ENCODE results near the gene OSBPL3.

Gene OSBPL3

GRCh38 chr7:24967696-24968095, 12.3 kb downstream of the OSBPL3 start:
- Histone ChIP-seq H4K20me1 (ENCODE audit: insufficient read depth, low read length) (no peaks in the 10 kb centered on the region), H3K4me2 (ENCODE audit: low read depth, low read length) (peak overlapping the region; percentile 27; the same call in 1 of the 2 replicates), H3K27me3 (replicated peaks; ENCODE audit: insufficient read depth, low read length) (no peaks in the 10 kb centered on the region), H3F3A (ENCODE audit: insufficient read depth, low read length) (peaks cover 44% of the 10 kb centered on the region), H3K9ac (ENCODE audit: low read length) (no peak overlapping the region), H3K9me3 (replicated peaks; ENCODE audit: insufficient read depth, low read length) (no peaks in the 10 kb centered on the region), H3K4me1 (ENCODE audit: low read length) (peaks cover 55% of the 10 kb centered on the region), H3K9me2 (replicated peaks; ENCODE audit: insufficient read depth, low read length) (no peaks in the 10 kb centered on the region), H3K4me3 (ENCODE audit: low read length) (no peak overlapping the region), H3K79me2 (ENCODE audit: low read length) (peaks cover 81% of the 10 kb centered on the region), H2AFZ (ENCODE audit: low read length) (no peak overlapping the region), H3K27ac (ENCODE audit: low read length) (no peak overlapping the region; the same call in 1 of the 2 replicates), H3K36me3 (replicated peaks; ENCODE audit: insufficient read depth, low read length) (no peaks in the 10 kb centered on the region)
- TF ChIP-seq, protein P1, sequence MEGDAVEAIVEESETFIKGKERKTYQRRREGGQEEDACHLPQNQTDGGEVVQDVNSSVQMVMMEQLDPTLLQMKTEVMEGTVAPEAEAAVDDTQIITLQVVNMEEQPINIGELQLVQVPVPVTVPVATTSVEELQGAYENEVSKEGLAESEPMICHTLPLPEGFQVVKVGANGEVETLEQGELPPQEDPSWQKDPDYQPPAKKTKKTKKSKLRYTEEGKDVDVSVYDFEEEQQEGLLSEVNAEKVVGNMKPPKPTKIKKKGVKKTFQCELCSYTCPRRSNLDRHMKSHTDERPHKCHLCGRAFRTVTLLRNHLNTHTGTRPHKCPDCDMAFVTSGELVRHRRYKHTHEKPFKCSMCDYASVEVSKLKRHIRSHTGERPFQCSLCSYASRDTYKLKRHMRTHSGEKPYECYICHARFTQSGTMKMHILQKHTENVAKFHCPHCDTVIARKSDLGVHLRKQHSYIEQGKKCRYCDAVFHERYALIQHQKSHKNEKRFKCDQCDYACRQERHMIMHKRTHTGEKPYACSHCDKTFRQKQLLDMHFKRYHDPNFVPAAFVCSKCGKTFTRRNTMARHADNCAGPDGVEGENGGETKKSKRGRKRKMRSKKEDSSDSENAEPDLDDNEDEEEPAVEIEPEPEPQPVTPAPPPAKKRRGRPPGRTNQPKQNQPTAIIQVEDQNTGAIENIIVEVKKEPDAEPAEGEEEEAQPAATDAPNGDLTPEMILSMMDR (IDR thresholded peaks at IDR 0.05; ENCODE audit: low read length) = no peak
- TF ChIP-seq EZH2phosphoT487 (IDR thresholded peaks at IDR 0.05; ENCODE audit: low read length) (no peak), EZH2 (optimal IDR thresholded peaks at IDR 0.05; ENCODE audit: low read depth, low read length) (no peak)
- DNase-seq = peak; percentile 37

DNA sequence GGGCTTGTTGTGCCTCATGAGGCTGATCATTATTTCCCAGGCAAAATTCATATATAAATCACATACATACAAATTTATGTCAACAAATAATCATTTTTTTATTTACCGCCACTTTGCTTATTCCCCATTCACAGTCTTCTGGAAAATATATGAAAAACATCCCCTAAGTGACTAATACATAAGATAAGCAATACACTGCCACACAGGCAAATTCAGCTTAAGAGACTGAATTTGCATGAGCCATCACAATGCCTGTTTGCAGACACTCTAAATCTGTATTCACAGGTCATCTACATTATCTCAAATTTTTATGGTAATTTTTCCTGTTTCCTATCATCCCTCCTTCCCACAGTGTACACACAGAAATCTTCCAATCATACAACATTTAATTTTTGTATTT, 13.2 kb downstream of the OSBPL3 start:
- TF ChIP-seq EZH2 (optimal IDR thresholded peaks at IDR 0.05; ENCODE audit: low read depth, low read length) (no peak), EZH2phosphoT487 (IDR thresholded peaks at IDR 0.05; ENCODE audit: low read length) (no peak)
- TF ChIP-seq, protein P1 (IDR thresholded peaks at IDR 0.05; ENCODE audit: low read length) = no peak

DNA sequence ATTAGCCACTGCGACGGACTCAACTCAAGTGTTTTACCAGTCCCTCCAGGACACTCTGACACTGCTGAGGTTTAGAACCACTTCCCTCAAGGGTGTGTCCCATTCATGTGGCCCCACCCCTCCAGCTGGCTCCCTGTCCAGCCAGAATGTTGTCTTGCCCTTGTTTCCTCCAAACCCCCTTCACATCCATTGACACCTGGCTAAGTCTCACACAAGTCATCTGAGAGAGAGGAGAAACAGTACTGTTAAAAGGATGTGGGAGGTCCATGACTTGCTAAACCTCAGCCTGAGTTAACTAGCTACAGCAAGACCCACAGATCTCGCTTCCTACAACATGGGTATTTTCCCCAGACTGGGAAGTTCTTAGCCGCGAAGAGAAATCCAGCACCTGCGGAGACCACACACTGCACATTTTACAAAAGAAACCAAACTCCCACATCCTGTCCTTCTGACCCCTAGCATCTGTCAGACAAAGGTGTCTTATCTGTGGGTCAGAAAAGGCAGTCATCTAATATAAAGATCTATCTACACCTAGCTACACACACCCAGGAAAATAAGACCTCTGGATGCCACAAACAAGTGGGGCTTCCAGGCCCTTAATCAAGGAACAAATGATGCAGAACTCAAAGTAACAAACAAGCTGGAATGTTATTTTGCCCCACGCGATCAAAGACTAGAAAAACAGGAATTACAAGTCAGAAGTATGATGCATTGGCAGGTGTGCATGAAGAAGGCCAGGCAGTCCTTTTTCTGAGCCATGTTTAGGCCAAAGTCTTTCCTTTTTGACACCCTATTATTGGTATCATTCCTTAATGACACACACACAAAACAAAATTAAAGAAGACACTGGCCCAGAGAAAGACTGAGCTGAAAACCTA, 13.9 kb downstream of the OSBPL3 start:
- Histone ChIP-seq H4K20me1 (ENCODE audit: insufficient read depth, low read length) (no peaks in the 10 kb centered on the region), H3K4me1 (ENCODE audit: low read length) (peaks cover 59% of the 10 kb centered on the region), H3K4me2 (ENCODE audit: low read depth, low read length) (peak overlapping the region; percentile 60), H3K9ac (ENCODE audit: low read length) (peak overlapping the region; percentile 9; the same call in 1 of the 2 replicates), H3K27me3 (replicated peaks; ENCODE audit: insufficient read depth, low read length) (no peaks in the 10 kb centered on the region), H3K4me3 (ENCODE audit: low read length) (peak overlapping the region; percentile 2; the same call in 1 of the 2 replicates), H3K9me3 (replicated peaks; ENCODE audit: insufficient read depth, low read length) (no peaks in the 10 kb centered on the region), H3K36me3 (replicated peaks; ENCODE audit: insufficient read depth, low read length) (no peaks in the 10 kb centered on the region), H3K9me2 (replicated peaks; ENCODE audit: insufficient read depth, low read length) (no peaks in the 10 kb centered on the region), H3K27ac (ENCODE audit: low read length) (peak overlapping the region; percentile 73), H3K79me2 (ENCODE audit: low read length) (peaks cover 80% of the 10 kb centered on the region), H2AFZ (ENCODE audit: low read length) (no peak overlapping the region), H3F3A (ENCODE audit: insufficient read depth, low read length) (peaks cover 46% of the 10 kb centered on the region)
- TF ChIP-seq, protein P1 (IDR thresholded peaks at IDR 0.05; ENCODE audit: low read length) = no peak
- no peak for TF ChIP-seq EZH2phosphoT487 (IDR thresholded peaks at IDR 0.05; ENCODE audit: low read length)
- TF ChIP-seq EZH2 (optimal IDR thresholded peaks at IDR 0.05; ENCODE audit: low read depth, low read length) = no peak
- peak; percentile 96 for DNase-seq

More for the DNA sequence above, 13.2 kb downstream of the OSBPL3 start:
- Histone ChIP-seq H2AFZ (ENCODE audit: low read length) (no peak overlapping the region), H3K9ac (ENCODE audit: low read length) (peak overlapping the region; percentile 9; the same call in 1 of the 2 replicates), H3K27me3 (replicated peaks; ENCODE audit: insufficient read depth, low read length) (no peaks in the 10 kb centered on the region), H3K4me3 (ENCODE audit: low read length) (peak overlapping the region; percentile 2; the same call in 1 of the 2 replicates), H3F3A (ENCODE audit: insufficient read depth, low read length) (peaks cover 46% of the 10 kb centered on the region), H3K4me1 (ENCODE audit: low read length) (peaks cover 59% of the 10 kb centered on the region), H4K20me1 (ENCODE audit: insufficient read depth, low read length) (no peaks in the 10 kb centered on the region), H3K9me2 (replicated peaks; ENCODE audit: insufficient read depth, low read length) (no peaks in the 10 kb centered on the region), H3K36me3 (replicated peaks; ENCODE audit: insufficient read depth, low read length) (no peaks in the 10 kb centered on the region), H3K4me2 (ENCODE audit: low read depth, low read length) (peak overlapping the region; percentile 27), H3K9me3 (replicated peaks; ENCODE audit: insufficient read depth, low read length) (no peaks in the 10 kb centered on the region), H3K79me2 (ENCODE audit: low read length) (peaks cover 80% of the 10 kb centered on the region), H3K27ac (ENCODE audit: low read length) (peak overlapping the region; percentile 73)
- DNase-seq = no peak

All from MM.1S (cell line).